T47D (cell line): Measurements from ENCODE around the gene MARK3.

ENCODE experiments used
- DNase-seq, 2 experiments: peaks; one replicate each; pipeline versions ENCODE4 v3.0.0 to v3.0.0-alpha.2; 2011 to 2012; ENCODE audit warnings: low read depth in 1 of 2, low spot score in 1 of 2
- JUND ChIP-seq: IDR thresholded peaks from 2 replicates; pipeline ENCODE4 v1.6.1; 2012; ENCODE audit warnings: low read depth
- in situ Hi-C: cut with HindIII; loops from 2 replicates; pipeline ENCODE4 v1.10.0; 2016; ENCODE audit warnings: low sequenced_read_pairs, low pct_unique_long_range_greater_than_20kb

MARK3 gene

DNA sequence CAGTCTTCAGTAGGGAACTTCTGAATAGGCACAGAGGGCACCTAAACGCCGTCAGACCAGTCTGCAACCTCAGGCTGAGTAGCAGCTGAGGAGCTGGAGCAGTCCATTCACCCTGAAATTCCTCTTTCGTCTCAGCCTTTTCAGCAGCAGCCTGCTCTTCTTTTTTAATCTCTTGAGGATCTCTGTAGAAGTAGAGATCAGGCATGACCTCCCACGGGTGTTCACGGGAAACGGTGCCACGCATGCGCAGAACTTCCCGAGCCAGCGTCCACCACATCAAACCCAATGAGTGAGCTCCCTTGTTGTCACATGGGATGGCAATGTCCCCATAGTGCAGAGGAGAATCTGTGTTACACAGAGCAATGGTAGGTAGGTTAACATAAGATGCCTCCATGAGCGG is 11.1 kb upstream of the MARK3 start:
- in situ Hi-C loops: no loop called here

DNA sequence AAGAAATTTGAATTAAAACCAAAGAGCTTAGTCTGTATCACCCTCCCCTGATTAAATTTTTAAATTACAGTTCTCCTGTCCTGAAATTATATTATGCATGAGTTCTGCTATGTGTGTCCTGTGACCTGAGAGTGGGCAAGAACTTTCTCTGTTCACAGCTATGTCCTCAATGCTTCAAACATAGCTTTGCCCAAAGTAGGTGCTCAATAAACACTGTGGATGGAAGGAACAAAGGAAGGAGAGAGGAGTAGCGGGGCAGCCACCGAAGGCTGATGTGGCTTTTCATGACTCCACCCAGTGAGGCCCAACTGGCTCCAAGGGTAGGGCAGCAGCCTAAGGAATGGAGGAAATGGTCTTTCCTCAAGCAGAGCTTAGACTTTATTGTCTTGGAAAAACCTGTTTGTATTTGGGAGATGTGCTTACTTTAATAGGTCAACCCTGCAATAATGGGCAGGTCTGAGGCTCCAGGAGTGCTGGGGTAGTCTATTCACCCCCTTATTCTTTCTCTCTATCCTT is 7.6 kb upstream of the MARK3 start:
- in situ Hi-C loops: no loop called here
- no peak for TF ChIP-seq JUND
- no peak for DNase-seq

More for the DNA sequence above, 11.1 kb upstream of the MARK3 start:
- peak in 1 of 2 experiments; percentile 77 for DNase-seq
- no peak for TF ChIP-seq JUND

DNA sequence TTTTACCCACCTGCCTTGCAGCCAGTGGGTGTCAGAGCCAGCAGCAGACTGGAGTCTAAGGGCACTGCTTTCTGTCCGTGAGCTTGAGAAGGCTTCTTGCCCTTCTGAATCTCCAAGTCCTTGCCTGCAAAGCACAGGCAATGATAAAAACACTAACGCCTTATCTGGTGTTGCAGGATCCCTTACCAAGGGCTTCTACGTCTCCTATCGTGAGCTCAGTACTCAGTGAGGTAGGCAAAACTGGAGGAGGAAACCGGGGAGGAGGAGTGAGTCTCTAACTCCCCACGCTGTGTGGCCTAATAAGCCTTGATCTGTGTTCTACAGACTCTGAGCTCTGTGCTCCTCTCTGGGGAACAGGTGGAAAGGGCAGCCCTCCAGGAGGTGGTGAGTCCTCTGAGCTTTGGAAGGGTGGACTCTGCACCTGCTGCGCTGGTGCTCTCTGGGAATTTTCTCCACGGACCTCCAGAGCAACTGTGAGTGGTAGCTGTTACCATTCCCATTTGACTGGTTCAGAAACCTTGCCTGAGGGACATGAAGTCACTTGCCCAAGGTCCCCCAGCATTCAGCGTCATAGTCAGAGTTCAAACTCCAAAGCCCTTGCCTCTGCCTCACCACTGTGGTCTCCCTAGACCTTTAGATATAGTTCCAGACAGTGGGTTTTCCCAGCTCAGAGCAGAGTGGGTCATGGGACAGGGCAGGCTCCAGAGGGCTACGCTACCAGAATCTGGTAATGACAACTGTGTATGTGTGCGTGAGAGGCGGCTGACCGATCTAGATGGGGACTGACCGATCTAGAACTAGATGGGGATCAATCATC is 7.0 kb upstream of the MARK3 start:
- no peak for TF ChIP-seq JUND
- in situ Hi-C loops: no loop called here
- no peak for DNase-seq

DNA sequence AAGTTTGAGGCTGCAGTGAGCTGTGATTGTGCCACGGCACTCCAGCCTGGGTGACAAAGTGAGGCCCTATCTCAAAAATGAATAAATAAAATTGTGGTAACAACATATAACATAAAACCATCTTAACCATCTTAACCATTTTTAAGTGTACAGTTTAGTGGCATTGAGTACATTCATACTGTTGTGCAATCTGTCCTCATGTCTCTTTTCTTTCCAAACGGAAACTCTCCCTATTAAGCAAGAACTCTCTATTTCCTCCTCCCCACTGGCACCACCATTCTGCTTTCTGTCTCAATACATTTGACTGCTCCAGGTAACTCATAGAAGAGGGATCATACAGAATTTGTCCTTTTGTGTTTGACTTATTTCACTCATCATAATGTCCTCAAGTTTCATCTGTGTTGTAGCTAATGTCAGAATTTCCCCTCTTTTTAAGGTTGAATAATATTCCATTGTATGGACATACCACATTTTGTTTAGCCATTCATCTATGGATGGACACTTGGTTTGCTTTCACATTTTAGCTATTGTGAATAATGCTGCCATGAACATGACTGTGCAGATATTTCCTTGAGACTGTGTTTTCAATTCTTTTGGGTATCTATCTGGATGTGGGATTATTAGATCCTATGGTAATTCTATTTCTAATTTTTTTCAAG is 4.4 kb upstream of the MARK3 start:
- DNase-seq: no peak
- in situ Hi-C loops: no loop called here
- no peak for TF ChIP-seq JUND

DNA sequence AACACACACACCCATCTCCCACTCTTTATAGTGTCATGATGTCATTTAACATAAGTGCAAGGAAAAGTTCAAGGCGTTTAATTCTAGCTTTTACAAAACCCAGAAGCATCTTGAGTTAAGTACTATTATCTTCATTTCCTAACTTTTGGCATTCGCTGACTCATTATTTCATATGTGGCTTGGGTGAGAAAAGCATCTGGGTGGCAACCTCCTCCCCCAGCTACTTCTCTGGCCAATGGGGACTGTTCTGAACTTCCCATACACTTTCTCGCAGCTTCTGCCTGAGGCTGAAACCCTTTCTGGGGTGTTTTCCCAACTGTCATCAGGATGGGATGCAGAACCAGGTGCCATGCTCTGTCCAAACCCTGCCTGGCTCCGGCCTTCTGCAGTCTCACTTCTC is 2.8 kb upstream of the MARK3 start:
- DNase-seq: no peak
- in situ Hi-C loops: no loop called here
- TF ChIP-seq JUND: no peak

DNA sequence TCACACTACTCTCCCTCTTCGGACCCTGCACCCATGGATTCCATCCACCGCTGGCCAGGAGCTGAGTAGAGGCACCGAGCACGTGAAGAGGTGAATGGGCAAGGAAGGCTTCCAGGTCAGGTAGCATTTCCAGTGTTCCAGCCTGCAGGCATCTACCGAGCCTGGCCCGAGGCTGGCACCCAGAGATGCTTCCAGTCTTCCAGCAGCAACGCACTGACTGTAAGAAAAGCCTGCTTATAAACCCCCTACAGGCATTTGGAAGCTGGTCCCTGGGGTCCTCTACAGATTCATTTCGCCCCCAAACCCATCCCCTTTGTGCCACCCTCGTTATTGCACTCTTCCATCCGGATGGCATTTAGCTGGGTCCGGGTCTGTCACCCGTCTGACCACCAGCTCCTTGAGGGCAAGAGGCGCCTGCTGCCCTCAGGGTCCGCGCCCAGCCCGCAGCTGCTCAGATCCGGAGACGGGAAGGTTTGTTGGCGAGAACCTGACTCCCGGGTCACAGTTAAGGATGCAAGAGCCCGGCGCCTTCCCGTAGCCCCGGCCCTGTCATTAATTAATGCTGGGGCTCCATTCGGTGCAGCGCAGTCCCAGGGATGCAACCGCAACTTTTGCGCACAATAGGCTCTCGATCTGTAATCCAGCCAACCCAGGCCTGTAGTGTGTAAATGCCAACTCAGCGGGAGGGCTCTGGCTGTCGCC is 614 bp upstream of the MARK3 start:
- no peak for TF ChIP-seq JUND
- in situ Hi-C loops: no loop called here
- no peak for DNase-seq

DNA sequence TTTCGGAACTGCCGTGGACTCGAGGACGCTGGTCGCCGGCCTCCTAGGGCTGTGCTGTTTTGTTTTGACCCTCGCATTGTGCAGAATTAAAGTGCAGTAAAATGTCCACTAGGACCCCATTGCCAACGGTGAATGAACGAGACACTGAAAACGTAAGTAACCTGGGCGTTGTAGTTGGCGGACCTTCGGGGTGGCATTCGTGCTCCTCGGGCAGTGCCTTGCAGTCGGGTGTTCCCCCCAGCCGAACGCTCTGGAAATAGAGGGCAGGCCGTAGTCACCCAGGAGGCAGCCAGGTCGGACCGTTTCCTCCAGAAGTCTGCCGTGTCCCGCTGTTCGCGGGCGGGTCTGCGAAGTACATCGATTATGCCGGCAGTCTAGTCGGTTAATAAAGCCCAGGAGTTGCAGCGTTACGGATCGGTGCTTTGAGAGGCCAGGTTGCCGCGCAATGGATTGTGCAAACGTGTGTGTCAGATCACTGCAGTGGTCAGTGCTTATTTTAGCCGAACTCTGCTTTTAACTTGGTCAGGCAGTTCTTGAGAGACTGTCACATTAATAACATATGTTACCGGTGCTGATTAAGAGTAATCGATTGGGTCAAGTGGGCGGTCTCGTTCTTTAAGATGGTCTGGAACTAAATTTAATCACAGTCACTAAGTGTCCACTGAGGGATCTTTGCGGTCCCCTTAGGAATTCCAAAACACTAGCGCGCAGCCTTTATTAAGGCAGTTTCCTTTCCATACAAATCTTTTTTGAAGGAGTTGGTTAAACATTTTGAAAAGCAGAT is 906 bp downstream of the MARK3 start:
- in situ Hi-C loops: no loop called here
- DNase-seq: peak in 1 of 2 experiments; percentile 24
- TF ChIP-seq JUND: no peak

DNA sequence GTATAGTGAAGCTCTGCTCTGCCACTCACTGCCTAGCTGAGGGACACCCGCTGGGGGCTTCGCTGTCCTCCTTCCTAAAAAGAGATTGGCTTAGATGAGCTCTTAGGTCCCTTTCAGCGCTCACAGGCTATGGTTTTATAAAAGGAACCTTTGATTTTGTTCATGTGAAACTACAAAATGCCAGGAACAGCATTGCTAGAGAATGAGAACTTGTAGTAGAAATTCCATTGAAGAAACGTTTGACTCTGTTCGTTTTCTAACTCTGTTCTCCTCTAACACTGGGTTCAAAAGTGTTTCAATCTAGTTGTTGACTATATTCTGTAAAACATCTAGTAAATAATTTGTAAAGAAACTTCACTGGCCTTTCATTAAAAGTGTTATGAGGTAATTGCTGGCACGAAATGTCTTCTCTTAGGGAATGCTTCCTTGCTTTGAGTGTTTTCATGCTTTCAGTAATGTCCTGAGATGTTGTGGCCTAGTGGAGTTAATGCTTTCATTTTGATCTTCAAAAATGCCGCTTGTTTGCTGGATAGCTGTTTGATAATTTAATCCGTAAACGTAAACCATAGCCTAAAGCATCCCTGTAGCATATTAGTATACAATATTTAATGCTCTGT is 1.6 kb downstream of the MARK3 start:
- TF ChIP-seq JUND: no peak
- in situ Hi-C loops: no loop called here
- DNase-seq: no peak

DNA sequence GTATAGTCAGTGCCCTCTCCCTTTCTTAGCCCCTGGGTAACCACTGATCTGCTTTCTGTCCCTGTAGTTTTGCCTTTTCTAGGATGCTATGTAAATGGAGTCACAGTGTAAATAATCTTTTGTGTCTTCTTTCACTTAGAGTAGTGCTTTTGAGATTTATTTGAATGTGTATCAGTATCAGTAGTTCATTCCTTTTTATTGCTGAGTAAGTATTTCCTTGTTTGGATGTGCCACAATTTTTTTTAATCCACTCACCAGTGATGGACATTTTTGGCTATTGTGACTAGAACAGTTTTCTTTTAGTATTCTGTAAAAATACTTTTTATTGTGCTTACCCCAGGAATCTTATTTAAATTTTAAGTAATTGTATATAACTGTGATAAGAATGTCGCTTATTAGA is 3.4 kb downstream of the MARK3 start:
- DNase-seq: no peak
- TF ChIP-seq JUND: no peak
- in situ Hi-C loops: no loop called here

DNA sequence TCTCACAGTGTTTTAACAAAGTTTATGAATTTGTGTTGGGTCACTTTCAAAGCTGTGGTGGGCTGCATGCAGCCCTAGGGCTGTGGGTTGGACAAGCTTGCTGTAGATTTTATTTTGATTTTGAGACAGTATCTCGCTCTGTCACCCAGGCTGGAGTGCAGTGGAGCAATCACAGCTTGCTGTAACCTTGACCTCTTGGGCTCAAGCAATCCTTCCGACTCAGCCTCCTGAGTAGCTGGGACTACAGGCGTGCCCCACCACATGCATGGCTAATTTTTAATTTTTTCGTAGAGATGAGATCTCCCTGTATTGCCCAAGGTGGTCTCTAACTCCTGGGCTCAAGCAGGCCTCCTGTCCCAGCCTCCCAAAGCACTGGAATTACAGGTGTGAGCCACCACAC is 5.4 kb downstream of the MARK3 start:
- in situ Hi-C loops: no loop called here
- TF ChIP-seq JUND: no peak
- no peak for DNase-seq

DNA sequence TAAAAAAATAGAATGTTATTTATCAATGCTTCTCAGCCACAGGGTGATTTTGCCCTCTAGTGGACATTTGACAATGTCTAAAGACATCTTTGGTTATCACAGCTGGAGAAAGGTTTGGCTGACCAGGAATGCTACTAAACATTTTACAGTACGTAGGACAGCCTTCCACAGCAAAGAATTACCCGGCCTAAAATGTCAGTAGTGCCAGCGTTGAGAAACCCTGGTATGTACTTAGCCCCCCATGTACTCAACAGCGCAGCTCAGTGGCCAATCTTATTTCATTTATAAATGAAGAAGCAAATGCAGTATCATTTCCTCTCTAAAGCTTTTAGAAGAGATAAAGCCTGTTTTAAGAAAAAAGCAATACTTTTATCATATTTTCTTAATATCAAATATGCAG is 5.8 kb downstream of the MARK3 start:
- in situ Hi-C loops: no loop called here
- TF ChIP-seq JUND: no peak
- DNase-seq: peak in 1 of 2 experiments; percentile 41

DNA sequence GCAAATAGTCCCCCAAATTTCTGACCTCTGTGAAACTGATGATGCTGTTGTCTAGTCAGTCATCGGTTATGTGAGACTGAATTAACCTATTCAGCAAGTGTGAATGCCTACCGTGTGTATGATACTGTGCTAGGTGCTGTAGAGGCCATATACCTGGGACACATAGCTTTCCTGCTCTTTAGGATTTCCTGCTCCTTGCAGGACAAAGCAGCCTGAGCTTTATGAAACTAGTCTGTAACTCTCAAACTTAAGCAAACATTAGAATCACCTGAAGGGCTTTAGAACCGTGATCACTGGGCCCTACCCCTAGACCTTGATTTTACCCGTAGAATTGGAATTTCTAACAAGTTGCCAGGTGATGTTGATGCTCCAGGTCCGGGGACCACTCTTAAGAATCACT is 6.9 kb downstream of the MARK3 start:
- no peak for DNase-seq
- in situ Hi-C loops: no loop called here
- TF ChIP-seq JUND: no peak
